ENCODE results near the gene SIRT5.

Gene SIRT5

DNA sequence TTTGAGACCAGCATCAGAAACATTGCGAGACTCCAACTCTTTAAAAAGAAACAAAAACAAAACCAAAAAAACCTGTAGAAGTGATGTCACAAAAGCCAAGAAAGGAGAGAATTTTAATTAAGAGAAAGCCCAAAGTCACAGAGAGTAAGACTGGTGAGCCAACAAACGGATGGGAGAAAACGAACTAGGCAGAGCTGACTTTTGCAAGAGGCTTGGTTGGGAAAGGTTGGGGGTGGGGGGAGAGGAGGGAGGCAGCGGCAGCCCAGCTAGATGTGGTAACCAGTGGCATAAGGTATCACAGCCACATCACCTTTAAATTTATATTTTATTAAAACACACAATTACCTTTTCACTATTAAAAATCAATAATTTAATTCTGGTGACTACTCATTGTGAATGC, 64.2 kb downstream of the SIRT5 start:
- no peak for TF ChIP-seq TAF1 (IDR thresholded peaks at IDR 0.05; ENCODE audit: borderline replicate concordance, insufficient read depth, low read length)
- TF ChIP-seq, protein P1, sequence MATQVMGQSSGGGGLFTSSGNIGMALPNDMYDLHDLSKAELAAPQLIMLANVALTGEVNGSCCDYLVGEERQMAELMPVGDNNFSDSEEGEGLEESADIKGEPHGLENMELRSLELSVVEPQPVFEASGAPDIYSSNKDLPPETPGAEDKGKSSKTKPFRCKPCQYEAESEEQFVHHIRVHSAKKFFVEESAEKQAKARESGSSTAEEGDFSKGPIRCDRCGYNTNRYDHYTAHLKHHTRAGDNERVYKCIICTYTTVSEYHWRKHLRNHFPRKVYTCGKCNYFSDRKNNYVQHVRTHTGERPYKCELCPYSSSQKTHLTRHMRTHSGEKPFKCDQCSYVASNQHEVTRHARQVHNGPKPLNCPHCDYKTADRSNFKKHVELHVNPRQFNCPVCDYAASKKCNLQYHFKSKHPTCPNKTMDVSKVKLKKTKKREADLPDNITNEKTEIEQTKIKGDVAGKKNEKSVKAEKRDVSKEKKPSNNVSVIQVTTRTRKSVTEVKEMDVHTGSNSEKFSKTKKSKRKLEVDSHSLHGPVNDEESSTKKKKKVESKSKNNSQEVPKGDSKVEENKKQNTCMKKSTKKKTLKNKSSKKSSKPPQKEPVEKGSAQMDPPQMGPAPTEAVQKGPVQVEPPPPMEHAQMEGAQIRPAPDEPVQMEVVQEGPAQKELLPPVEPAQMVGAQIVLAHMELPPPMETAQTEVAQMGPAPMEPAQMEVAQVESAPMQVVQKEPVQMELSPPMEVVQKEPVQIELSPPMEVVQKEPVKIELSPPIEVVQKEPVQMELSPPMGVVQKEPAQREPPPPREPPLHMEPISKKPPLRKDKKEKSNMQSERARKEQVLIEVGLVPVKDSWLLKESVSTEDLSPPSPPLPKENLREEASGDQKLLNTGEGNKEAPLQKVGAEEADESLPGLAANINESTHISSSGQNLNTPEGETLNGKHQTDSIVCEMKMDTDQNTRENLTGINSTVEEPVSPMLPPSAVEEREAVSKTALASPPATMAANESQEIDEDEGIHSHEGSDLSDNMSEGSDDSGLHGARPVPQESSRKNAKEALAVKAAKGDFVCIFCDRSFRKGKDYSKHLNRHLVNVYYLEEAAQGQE (IDR thresholded peaks at IDR 0.05; ENCODE audit: insufficient read depth in 1 of 2, low read depth in 2 of 2, low read length in 2 of 2) = no peak
- TF ChIP-seq SIN3A (IDR thresholded peaks at IDR 0.05; ENCODE audit: borderline replicate concordance, insufficient read depth, low read length) = no peak
- no peak for TF ChIP-seq FOXP2 (optimal IDR thresholded peaks at IDR 0.05; ENCODE audit: borderline replicate concordance, extremely low read depth, extremely low read length, insufficient read depth)
- TF ChIP-seq POLR2AphosphoS5 (IDR thresholded peaks at IDR 0.05; ENCODE audit: low read depth, low read length) = no peak

DNA sequence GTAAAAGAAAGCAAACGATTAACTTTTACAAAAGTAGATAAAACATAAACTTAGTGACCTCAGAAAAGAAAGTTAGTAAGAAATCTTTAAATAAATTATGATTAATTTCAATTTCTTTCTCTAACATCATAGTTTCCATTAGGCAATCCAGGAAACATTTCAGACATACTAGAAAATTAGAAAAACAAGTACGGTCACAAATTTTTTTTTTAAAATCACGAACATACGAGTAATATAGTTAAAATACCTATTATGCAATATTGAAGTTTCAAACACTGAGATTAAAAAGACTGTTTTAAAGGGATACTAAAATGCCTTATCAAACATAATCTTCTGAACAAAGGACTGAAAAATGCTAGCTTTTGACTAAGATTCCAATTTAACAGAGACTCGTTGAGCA, 66.9 kb downstream of the SIRT5 start:
- TF ChIP-seq POLR2AphosphoS5 (IDR thresholded peaks at IDR 0.05; ENCODE audit: low read depth, low read length) (no peak), FOXP2 (optimal IDR thresholded peaks at IDR 0.05; ENCODE audit: borderline replicate concordance, extremely low read depth, extremely low read length, insufficient read depth) (no peak), SIN3A (IDR thresholded peaks at IDR 0.05; ENCODE audit: borderline replicate concordance, insufficient read depth, low read length) (no peak), TAF1 (IDR thresholded peaks at IDR 0.05; ENCODE audit: borderline replicate concordance, insufficient read depth, low read length) (no peak)
- TF ChIP-seq, protein P1 (IDR thresholded peaks at IDR 0.05; ENCODE audit: insufficient read depth in 1 of 2, low read depth in 2 of 2, low read length in 2 of 2) = no peak

DNA sequence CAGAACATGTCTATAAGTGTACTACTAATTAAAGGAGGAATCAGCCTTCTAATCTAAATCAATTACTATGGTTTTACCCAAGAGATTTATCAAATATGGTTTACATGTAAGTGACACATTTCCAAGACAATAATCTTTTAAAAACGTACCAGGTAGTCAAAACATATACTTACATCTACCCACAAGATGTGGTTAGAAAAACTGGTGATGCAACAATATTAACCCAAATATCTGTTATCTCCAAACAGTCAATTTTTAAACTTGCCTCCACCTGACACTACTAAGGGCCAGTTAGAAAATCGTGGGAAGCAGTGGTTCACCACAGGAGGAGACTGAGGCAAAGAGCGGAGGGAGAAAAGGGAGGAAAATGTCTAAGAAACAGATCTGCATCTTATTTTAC, 68.7 kb downstream of the SIRT5 start:
- TF ChIP-seq TAF1 (IDR thresholded peaks at IDR 0.05; ENCODE audit: borderline replicate concordance, insufficient read depth, low read length) (no peak), FOXP2 (optimal IDR thresholded peaks at IDR 0.05; ENCODE audit: borderline replicate concordance, extremely low read depth, extremely low read length, insufficient read depth) (no peak), POLR2AphosphoS5 (IDR thresholded peaks at IDR 0.05; ENCODE audit: low read depth, low read length) (no peak), SIN3A (IDR thresholded peaks at IDR 0.05; ENCODE audit: borderline replicate concordance, insufficient read depth, low read length) (no peak)
- TF ChIP-seq, protein P1 (IDR thresholded peaks at IDR 0.05; ENCODE audit: insufficient read depth in 1 of 2, low read depth in 2 of 2, low read length in 2 of 2) = no peak

DNA sequence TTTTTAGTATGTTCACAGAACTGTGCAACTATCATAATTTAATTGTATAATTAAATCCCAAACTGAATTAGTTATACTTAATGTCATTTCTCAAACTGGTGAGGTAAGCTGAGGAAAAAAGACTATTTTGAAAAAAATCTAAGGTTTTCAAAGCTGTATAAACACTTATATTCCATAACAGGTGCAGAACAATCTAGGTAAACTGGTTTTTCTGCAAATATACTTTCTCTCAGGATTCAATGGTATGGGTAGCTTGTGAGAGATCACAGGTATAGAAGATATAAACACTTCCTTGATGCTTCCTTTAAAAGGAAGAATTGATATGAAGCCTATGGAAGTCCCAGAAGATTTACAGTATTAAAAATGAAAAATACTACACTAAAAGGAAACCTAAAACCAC, 74.4 kb downstream of the SIRT5 start:
- no peak for TF ChIP-seq TAF1 (IDR thresholded peaks at IDR 0.05; ENCODE audit: borderline replicate concordance, insufficient read depth, low read length)
- no peak for TF ChIP-seq FOXP2 (optimal IDR thresholded peaks at IDR 0.05; ENCODE audit: borderline replicate concordance, extremely low read depth, extremely low read length, insufficient read depth)
- TF ChIP-seq, protein P1 (IDR thresholded peaks at IDR 0.05; ENCODE audit: insufficient read depth in 1 of 2, low read depth in 2 of 2, low read length in 2 of 2) = no peak
- no peak for TF ChIP-seq POLR2AphosphoS5 (IDR thresholded peaks at IDR 0.05; ENCODE audit: low read depth, low read length)
- no peak for TF ChIP-seq SIN3A (IDR thresholded peaks at IDR 0.05; ENCODE audit: borderline replicate concordance, insufficient read depth, low read length)

DNA sequence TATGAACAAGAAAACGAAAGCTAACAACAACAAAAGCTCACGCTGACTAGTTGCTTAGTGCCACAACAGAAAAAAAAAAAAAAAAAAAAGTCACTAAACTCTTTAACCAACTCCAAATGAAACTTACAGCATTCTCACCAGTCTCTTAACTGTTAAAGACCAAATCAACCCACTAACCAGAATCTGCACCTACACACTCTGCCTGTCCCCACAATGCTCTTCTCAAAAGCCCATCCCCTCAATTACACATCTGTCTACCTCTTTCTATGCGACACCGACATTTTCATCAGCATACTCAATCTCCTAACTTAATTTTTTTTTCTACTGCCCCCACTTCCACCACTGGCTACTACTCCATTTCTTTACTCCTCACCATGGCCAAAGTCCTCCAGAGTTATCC, 75.0 kb downstream of the SIRT5 start:
- TF ChIP-seq FOXP2 (optimal IDR thresholded peaks at IDR 0.05; ENCODE audit: borderline replicate concordance, extremely low read depth, extremely low read length, insufficient read depth) (no peak), TAF1 (IDR thresholded peaks at IDR 0.05; ENCODE audit: borderline replicate concordance, insufficient read depth, low read length) (no peak), SIN3A (IDR thresholded peaks at IDR 0.05; ENCODE audit: borderline replicate concordance, insufficient read depth, low read length) (no peak), POLR2AphosphoS5 (IDR thresholded peaks at IDR 0.05; ENCODE audit: low read depth, low read length) (no peak)
- TF ChIP-seq, protein P1 (IDR thresholded peaks at IDR 0.05; ENCODE audit: insufficient read depth in 1 of 2, low read depth in 2 of 2, low read length in 2 of 2) = no peak
